ENCODE data around the gene EVC2.
"Not testable (repeated sequence)": the region's sequence is repeated elsewhere in the genome, so short reads cannot be mapped to it uniquely, and the experiment has no call there.

Gene EVC2

DNA sequence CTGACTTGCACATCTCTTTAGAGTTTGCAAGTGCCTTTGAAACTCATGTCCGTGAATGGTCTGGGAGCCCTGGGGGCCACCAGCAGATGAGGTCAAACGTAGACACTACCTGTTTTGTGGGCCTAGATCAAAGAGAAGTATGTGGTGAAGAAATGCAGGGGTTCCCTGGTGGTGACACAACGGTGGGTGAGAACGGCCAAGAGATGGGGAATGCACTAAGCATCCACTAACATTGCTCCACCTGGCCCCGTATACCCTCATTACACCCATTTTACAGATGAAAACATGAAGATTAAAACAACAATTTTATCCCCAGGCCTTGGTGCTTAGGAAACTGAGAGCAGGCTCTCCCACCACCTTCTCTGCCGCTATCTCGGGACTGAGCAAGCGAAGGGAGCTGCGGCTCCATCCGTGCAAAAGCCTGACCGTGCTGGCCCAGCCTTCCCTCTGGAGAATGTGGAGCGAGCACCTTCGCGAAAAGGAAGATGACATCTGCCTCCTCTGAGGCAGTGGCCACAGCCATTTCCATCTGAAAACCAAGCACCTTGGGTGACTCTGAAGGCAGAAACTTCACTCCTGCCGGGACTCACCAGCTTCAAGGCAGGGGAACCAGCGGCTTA lies 91.9 kb downstream of the EVC2 start:
- no peak for DNase-seq (ENCODE audit: low read depth in 1 of 2, low spot score in 1 of 2)
- in situ Hi-C loops (cut with HindIII; ENCODE audit: low pct_unique_long_range_greater_than_20kb, low sequenced_read_pairs) = no loop called here
- no peak for TF ChIP-seq JUND (IDR thresholded peaks at IDR 0.05; ENCODE audit: low read depth)

DNA sequence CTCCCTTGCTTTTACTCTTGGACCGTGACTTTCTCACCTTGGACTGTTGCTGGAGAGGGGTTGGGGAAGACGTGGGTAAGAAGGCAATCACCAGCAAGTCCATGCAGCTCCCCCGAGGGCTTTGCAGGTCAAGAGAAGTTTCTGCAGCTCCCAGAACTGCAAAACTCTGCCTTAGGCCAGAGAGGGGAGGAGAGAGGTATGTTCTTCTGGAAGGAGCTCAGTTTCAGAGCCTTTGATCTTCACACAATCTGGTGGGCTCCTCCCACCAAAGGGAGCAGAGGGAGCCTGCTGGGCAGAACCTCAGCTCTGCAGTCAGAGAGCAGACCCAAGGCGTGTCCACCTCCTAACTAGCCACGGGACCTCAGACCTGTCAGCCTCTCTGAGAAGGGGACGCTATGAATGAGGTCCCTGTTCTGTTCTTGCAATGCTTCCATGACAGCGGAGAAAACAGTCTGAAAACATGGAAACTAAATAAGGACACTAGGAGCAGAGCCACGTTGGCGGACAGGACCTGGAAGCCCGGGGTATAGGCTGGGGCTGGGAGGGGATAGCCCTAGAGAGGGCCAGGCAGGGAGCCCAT lies 92.8 kb downstream of the EVC2 start:
- TF ChIP-seq JUND (IDR thresholded peaks at IDR 0.05; ENCODE audit: low read depth) = no peak
- DNase-seq (ENCODE audit: low read depth in 1 of 2, low spot score in 1 of 2) = no peak
- in situ Hi-C loops (cut with HindIII; ENCODE audit: low pct_unique_long_range_greater_than_20kb, low sequenced_read_pairs) = no loop called here

DNA sequence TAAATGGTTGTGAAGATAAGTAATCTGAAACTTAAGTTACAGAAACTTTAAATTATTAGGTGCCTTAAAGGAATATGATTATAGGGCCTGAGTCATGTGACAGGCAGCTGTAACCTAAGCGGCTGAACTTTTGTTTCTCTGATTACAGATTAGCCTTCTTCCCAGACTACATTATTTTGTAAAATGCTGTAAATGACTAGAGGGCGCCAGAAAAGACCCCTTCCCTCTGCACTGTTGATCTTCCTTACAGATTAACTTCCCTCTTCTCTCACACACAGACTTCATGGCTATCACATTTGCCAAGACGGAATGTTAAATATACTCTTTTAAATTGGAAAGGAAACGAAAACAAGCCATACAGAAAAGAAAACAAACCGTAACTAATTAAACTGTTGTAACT lies 96.6 kb downstream of the EVC2 start:
- no peak for TF ChIP-seq JUND (IDR thresholded peaks at IDR 0.05; ENCODE audit: low read depth)
- in situ Hi-C loops (cut with HindIII; ENCODE audit: low pct_unique_long_range_greater_than_20kb, low sequenced_read_pairs) = no loop called here
- DNase-seq (ENCODE audit: low read depth in 1 of 2, low spot score in 1 of 2) = no peak

DNA sequence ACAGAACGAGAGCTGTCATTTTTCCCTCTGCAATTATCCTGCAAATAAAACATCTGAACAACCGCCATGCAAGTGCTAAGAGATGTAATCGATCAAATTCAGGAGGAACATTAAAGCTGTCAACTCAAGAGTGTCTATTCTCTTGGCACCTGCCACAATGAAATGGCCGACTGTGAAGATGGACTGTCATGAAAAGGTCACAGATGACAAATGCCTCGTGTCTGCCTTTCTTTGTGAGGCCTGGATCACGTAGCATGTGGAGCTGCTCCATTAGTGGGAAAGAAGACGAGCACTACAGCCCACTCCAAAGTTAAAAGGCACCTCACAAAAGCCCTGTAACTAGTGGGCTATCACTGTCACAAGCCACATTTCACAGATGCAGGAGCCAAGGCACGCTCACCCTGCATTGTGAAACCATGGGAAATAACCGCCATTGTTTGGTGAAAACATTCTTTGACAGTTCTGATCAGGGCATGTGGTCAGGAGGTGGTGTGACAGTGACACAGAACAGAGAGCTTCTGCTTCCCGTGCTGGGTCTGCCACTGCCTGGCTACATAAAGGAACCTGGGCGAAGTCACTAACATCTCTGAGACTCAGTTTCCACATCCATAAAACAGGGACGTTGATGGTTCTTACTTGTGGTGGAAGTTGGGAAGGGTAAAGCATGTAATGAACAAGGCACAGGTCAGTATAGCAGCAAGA lies 98.9 kb downstream of the EVC2 start:
- TF ChIP-seq JUND (IDR thresholded peaks at IDR 0.05; ENCODE audit: low read depth) = no peak
- in situ Hi-C loops (cut with HindIII; ENCODE audit: low pct_unique_long_range_greater_than_20kb, low sequenced_read_pairs) = no loop called here
- DNase-seq (ENCODE audit: low read depth in 1 of 2, low spot score in 1 of 2) = no peak

DNA sequence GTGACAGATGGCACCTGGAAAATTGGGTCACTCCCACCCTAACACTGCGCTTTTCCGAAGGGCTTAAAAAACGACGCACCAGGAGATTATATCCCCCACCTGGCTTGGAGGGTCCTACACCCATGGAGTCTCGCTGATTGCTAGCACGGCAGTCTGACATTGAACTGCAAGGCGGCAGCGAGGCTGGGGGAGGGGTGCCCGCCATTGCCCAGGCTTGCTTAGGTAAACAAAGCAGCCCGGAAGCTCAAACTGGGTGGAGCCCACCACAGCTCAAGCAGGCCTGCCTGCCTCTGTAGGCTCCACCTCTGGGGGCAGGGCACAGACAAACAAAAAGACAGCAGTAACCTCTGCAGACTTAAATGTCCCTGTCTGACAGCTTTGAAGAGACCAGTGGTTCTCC lies 114.5 kb downstream of the EVC2 start:
- in situ Hi-C loops (cut with HindIII; ENCODE audit: low pct_unique_long_range_greater_than_20kb, low sequenced_read_pairs) = not testable (repeated sequence)

DNA sequence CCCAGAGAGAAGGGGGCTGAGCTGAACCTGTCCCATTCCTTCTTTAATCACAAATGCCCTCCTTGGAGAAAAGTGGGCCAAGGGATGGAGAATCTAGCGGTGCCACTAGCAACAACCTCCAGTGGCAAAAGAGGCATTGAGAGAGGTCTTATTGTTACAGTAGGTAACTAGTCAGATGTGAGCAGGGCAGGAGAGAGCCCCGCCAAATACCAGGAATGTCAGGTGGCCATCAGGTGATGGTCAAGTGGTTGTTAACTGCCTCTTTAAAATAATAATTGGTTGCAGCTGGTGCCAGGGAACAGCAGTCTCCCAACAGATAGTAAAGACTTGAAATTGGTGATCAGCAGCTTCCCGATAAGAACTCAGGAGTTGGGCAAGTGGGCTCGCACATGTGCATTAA lies 116.1 kb downstream of the EVC2 start:
- no peak for TF ChIP-seq JUND (IDR thresholded peaks at IDR 0.05; ENCODE audit: low read depth)
- no peak for DNase-seq (ENCODE audit: low read depth in 1 of 2, low spot score in 1 of 2)
- in situ Hi-C loops (cut with HindIII; ENCODE audit: low pct_unique_long_range_greater_than_20kb, low sequenced_read_pairs) = no loop called here

More for the DNA sequence above, 114.5 kb downstream of the EVC2 start:
- not testable (repeated sequence) for DNase-seq (ENCODE audit: low read depth in 1 of 2, low spot score in 1 of 2)

DNA sequence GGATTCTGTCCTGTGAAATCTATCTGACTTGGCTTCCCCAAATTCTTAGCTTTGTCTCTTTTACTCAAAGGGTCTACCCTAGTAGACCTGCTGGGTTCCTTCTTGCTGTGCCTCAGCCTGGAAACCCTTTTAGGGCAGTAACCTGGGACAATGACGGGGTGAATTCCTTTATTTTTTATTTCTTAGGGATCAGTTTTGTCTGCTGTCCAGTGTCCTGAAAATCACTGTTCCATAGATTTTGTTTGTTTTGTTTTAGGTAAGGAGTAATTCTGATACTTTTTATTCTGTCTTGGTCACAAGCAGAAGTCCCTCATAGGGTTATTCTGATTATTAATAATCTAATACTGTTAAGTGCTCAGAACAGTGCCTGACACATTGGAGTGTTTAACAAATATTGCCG lies 118.9 kb downstream of the EVC2 start:
- no peak for TF ChIP-seq JUND (IDR thresholded peaks at IDR 0.05; ENCODE audit: low read depth)
- in situ Hi-C loops (cut with HindIII; ENCODE audit: low pct_unique_long_range_greater_than_20kb, low sequenced_read_pairs) = no loop called here
- no peak for DNase-seq (ENCODE audit: low read depth in 1 of 2, low spot score in 1 of 2)

DNA sequence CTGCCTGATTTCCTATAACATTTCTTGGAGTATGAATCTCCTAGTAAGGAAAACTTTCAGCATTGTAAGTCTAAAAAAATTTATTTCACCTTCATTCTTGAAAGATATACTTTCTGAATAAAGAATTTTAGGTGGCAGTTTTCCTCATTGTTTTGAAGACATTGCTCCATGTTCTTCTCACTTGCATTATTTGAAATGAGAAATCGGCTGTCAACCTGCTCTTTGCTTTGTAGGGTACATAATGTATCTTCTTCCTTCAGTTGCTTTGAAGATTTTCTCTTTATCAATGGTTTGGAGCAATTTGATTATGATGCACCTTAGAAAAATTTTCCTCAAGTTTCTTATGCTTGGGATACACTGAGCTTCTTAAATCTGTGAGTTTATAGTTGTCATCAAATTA lies 120.3 kb downstream of the EVC2 start:
- no peak for DNase-seq (ENCODE audit: low read depth in 1 of 2, low spot score in 1 of 2)
- TF ChIP-seq JUND (IDR thresholded peaks at IDR 0.05; ENCODE audit: low read depth) = no peak
- in situ Hi-C loops (cut with HindIII; ENCODE audit: low pct_unique_long_range_greater_than_20kb, low sequenced_read_pairs) = no loop called here

DNA sequence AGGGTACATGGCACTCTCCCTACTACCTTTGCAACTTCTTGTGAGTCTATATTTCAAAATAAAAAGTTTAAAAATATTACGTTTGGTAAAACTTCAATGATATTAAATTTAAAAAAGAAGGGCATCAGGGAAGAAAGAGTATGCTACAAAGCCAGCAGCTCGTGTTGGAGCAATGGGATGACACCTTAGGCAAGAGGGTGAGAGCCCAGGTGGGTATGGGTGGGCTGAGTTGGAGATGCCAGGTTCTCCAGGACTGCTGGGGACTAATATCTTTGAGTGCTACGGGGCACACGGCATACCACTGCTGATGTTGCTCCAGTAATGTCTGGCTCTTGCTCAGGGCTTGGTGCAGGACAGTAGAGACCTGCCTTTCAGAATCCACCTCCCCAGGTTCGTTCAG lies 132.4 kb downstream of the EVC2 start:
- in situ Hi-C loops (cut with HindIII; ENCODE audit: low pct_unique_long_range_greater_than_20kb, low sequenced_read_pairs) = no loop called here
- DNase-seq (ENCODE audit: low read depth in 1 of 2, low spot score in 1 of 2) = no peak
- no peak for TF ChIP-seq JUND (IDR thresholded peaks at IDR 0.05; ENCODE audit: low read depth)

DNA sequence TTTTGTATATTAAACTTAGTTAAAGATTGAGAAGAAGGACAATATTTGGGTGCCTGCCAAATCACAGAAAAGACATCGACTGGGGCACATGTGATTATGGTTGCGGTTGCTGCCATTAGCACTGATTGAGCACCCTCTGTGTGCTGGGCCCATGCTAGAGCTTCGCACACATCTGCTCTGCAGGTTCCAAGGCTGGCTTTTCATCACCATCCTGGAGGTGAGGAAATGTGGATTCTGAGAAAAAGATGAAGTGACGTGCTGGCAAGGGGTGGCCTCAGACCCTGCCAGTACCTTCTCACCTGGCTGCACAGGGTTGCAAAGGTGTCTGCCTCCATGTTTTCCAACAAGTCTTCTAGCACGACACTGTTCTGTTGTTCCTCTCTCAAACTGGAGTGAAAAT lies 134.0 kb downstream of the EVC2 start:
- in situ Hi-C loops (cut with HindIII; ENCODE audit: low pct_unique_long_range_greater_than_20kb, low sequenced_read_pairs) = no loop called here
- TF ChIP-seq JUND (IDR thresholded peaks at IDR 0.05; ENCODE audit: low read depth) = no peak
- DNase-seq (ENCODE audit: low read depth in 1 of 2, low spot score in 1 of 2) = no peak

DNA sequence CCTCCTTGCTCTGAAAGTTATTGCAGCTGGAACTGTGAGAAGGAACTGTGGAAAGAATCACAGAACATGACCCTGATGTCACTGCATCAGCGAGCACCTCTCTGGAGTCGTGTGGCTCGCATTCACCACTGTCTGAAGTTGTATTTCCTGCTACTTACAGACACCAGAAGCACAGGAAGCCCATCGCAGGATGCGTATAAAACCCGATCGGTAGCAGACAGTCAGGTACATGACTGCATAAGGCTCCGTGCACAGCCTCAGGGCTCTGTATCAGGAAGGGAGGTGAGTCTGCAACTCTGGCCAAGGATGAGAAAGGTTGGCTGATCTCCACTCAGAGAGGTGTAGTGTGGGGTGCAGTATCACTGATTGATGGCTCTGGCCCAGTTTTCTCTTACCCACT lies 134.4 kb downstream of the EVC2 start:
- no peak for DNase-seq (ENCODE audit: low read depth in 1 of 2, low spot score in 1 of 2)
- TF ChIP-seq JUND (IDR thresholded peaks at IDR 0.05; ENCODE audit: low read depth) = no peak
- in situ Hi-C loops (cut with HindIII; ENCODE audit: low pct_unique_long_range_greater_than_20kb, low sequenced_read_pairs) = no loop called here

DNA sequence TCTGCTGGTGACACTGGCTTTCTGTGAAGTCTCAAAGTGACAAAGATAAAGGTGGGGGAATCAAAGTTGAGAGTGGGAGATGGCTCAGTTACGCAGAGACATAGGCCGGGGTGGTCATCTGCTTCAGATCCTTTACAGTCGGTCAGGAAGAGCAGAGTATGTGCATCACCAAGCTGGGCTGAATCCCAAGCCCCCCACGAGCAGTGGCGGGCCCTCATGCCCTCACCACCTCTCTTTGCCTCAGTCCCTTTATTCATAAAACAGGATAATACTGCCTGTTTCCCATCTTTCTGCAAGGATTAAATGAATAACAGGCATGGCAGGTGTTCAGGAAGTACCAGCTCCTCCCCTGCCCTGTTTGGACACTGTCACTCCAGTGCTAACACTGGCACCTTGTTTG lies 135.6 kb downstream of the EVC2 start:
- in situ Hi-C loops (cut with HindIII; ENCODE audit: low pct_unique_long_range_greater_than_20kb, low sequenced_read_pairs) = no loop called here
- no peak for TF ChIP-seq JUND (IDR thresholded peaks at IDR 0.05; ENCODE audit: low read depth)
- no peak for DNase-seq (ENCODE audit: low read depth in 1 of 2, low spot score in 1 of 2)

DNA sequence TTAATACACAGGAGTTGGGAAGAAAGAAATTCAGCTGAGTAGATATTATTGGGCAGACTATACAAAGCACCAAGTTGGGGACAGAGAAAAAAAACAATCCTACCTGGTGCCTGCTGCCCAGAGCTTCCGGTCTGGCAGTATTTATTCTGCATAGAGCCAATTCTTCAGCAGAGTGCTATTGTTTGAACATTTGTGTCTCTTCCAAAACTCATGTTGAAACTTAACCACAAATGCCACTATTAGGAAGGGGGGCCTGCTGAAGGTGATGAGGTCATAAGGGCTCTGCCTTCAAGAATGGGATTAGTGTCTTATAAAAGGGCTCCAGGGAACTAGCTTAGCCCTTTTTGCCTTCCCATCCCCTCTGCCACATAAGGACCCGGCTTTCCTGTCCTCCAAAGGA lies 136.2 kb downstream of the EVC2 start:
- DNase-seq (ENCODE audit: low read depth in 1 of 2, low spot score in 1 of 2) = no peak
- TF ChIP-seq JUND (IDR thresholded peaks at IDR 0.05; ENCODE audit: low read depth) = no peak
- in situ Hi-C loops (cut with HindIII; ENCODE audit: low pct_unique_long_range_greater_than_20kb, low sequenced_read_pairs) = no loop called here

Measured in T47D (cell line).